Mesendoderm (in vitro differentiated cells): ENCODE measurements around the gene RFC1.

ENCODE experiments used
- DNase-seq: peaks from one replicate; pipeline ENCODE4 v3.0.0; 2013
- H2AK5ac ChIP-seq: 2 replicates; pipeline ENCODE4 v1.6.1; 2013; ENCODE audit warnings: low read length, inconsistent platforms
- H2BK120ac ChIP-seq: 2 replicates; pipeline ENCODE4 v1.6.1; 2013; ENCODE audit warnings: low read depth, mild to moderate bottlenecking, low read length, moderate library complexity, mixed read lengths
- H2BK15ac ChIP-seq: replicated peaks from 2 replicates; pipeline ENCODE4 v1.6.1; 2013; ENCODE audit warnings: low read depth, mild to moderate bottlenecking, moderate library complexity
- H2BK5ac ChIP-seq: 2 replicates; pipeline ENCODE4 v1.6.1; 2013; ENCODE audit warnings: low read length, inconsistent platforms
- H3K18ac ChIP-seq: 2 replicates; pipeline ENCODE4 v1.6.1; 2013; ENCODE audit warnings: mild to moderate bottlenecking, low read length, mixed read lengths
- H3K23ac ChIP-seq: one replicate; pipeline ENCODE4 v1.6.1; 2013; ENCODE audit warnings: low read length
- H3K27ac ChIP-seq: 2 replicates; pipeline ENCODE4 v1.5.1; 2013; ENCODE audit warnings: low read depth, mild to moderate bottlenecking, inconsistent platforms, low read length, moderate library complexity
- H3K27me3 ChIP-seq: 2 replicates; pipeline ENCODE4 v1.6.1; 2013; ENCODE audit warnings: low read length, control low read depth, mild to moderate bottlenecking, inconsistent platforms; ENCODE audit not compliant: insufficient read depth, poor library complexity
- H3K36me3 ChIP-seq: 2 replicates; pipeline ENCODE4 v1.6.1; 2013; ENCODE audit warnings: low read length, inconsistent platforms; ENCODE audit not compliant: control insufficient read depth, insufficient read depth
- H3K4ac ChIP-seq: one replicate; pipeline ENCODE4 v1.6.1; 2013; ENCODE audit warnings: low read depth, mild to moderate bottlenecking, low read length, moderate library complexity
- H3K4me1 ChIP-seq: 2 replicates; pipeline ENCODE4 v1.6.1; 2013; ENCODE audit warnings: low read depth, low read length, inconsistent platforms; ENCODE audit not compliant: control insufficient read depth
- H3K4me2 ChIP-seq: 2 replicates; pipeline ENCODE4 v1.6.1; 2013; ENCODE audit warnings: low read length
- H3K4me3 ChIP-seq: 2 replicates; pipeline ENCODE4 v1.5.1; 2013; ENCODE audit warnings: mild to moderate bottlenecking, low read length
- H3K56ac ChIP-seq: one replicate; pipeline ENCODE4 v1.6.1; 2013; ENCODE audit warnings: low read length
- H3K79me1 ChIP-seq: 2 replicates; pipeline ENCODE4 v1.6.1; 2013; ENCODE audit warnings: low read length, inconsistent platforms
- H3K79me2 ChIP-seq: 2 replicates; pipeline ENCODE4 v1.6.1; 2013; ENCODE audit warnings: mild to moderate bottlenecking, low read length; ENCODE audit not compliant: control insufficient read depth, insufficient read depth
- H3K9ac ChIP-seq: 2 replicates; pipeline ENCODE4 v1.6.1; 2013; ENCODE audit warnings: low read length, inconsistent platforms
- H4K5ac ChIP-seq: one replicate; pipeline ENCODE4 v1.6.1; 2013; ENCODE audit warnings: low read length
- H4K8ac ChIP-seq: one replicate; pipeline ENCODE4 v1.6.1; 2013; ENCODE audit warnings: low read depth, mild to moderate bottlenecking, control low read depth, low read length, moderate library complexity
- WGBS: extraction: QIAGEN DNeasy Blood & Tissue Kit; methylation state at CpG from one replicate; pipeline ENCODE4 v1.1.7; 2013; ENCODE audit warnings: low lambda C conversion rate, missing lambda C conversion rate; ENCODE audit not compliant: insufficient coverage; ENCODE audit errors: extremely low coverage; 5-methylcytosine and 5-hydroxymethylcytosine counted together

The RFC1 gene

DNA sequence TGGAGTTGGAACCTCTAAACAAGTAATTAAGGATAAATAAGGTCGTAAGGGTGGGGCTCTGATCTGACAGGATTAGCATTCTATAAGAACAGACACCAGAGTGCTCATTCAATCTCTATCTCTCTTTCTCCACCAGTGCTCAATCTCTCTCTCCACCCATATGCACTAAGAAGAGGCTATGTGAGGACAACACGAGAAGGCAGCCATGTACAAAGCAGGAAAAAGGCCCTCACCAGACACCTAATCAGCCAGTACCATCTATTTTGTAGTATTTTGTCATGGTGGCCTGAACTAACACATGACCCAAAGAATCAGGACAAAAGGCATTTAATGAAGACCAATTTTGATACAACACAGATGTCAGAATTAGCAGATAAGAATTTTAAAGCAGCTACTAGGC lies 16.8 kb downstream of the RFC1 start:
- Histone ChIP-seq H3K23ac (no peak overlapping the region), H2AK5ac (no peak overlapping the region), H3K4me2 (no peak overlapping the region), H2BK15ac (no peak overlapping the region), H4K8ac (no peak overlapping the region), H4K5ac (no peak overlapping the region), H3K4ac (no peak overlapping the region), H3K4me3 (no peak overlapping the region), H3K18ac (no peak overlapping the region), H2BK5ac (no peak overlapping the region), H2BK120ac (no peak overlapping the region), H3K36me3 (no peaks in the 10 kb centered on the region), H3K4me1 (no peaks in the 10 kb centered on the region), H3K79me2 (peaks cover 13% of the 10 kb centered on the region), H3K9ac (no peak overlapping the region), H3K27me3 (no peaks in the 10 kb centered on the region), H3K56ac (no peak overlapping the region), H3K27ac (no peak overlapping the region), H3K79me1 (peaks cover 7% of the 10 kb centered on the region)
- no peak for DNase-seq
- WGBS, result no CpG with 5 or more reads among the region's 2 CpGs

GRCh38 chr4:39348371-39349315 lies 17.5 kb downstream of the RFC1 start:
- Histone ChIP-seq H3K36me3 (no peaks in the 10 kb centered on the region), H4K8ac (no peak overlapping the region), H3K4me3 (no peak overlapping the region), H3K27me3 (no peaks in the 10 kb centered on the region), H3K56ac (no peak overlapping the region), H3K4ac (no peak overlapping the region), H3K4me1 (no peaks in the 10 kb centered on the region), H3K9ac (no peak overlapping the region), H2BK120ac (no peak overlapping the region), H2BK5ac (no peak overlapping the region), H2BK15ac (no peak overlapping the region), H4K5ac (no peak overlapping the region), H3K18ac (no peak overlapping the region), H3K27ac (no peak overlapping the region), H3K79me2 (peaks cover 8% of the 10 kb centered on the region), H3K23ac (no peak overlapping the region), H3K4me2 (no peak overlapping the region), H2AK5ac (no peak overlapping the region), H3K79me1 (peaks cover 5% of the 10 kb centered on the region)
- WGBS, result no CpG with 5 or more reads among the region's 4 CpGs
- DNase-seq, result no peak

DNA sequence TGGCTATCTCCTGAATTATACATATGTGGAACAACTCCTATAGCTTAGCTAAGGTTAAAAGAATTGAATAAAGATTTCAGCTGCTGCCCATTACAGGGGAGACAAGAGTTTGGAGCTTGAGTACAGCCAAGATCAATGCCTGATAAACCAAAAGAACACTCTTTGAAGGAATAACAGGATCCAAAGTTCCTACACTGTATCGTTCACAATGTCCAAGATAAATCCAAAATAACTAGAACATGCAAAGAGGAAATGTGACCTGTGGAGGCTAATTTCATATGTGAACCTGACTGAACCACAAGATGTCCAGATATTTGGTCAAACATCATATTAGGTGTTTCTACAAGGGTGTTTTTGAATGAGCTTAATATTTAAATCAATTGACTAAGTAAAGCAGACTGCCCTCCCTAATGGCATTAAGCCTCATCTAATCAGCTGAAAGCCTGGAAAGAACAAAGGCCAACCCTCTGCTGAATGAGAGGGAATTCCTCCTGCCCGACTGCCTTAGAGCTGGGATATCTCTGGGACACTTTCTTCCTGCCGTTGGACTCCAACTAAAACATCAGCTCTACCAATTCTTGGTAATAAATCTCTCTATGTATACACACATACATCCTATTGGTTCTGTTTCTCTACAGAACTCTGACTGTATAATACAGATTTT lies 19.2 kb downstream of the RFC1 start:
- H3K23ac ChIP-seq, result no peak overlapping the region
- no CpG with 5 or more reads among the region's 3 CpGs for WGBS
- no peak overlapping the region for H2BK5ac ChIP-seq
- peaks cover 7% of the 10 kb centered on the region for H3K79me2 ChIP-seq
- no peak overlapping the region for H2BK15ac ChIP-seq
- no peak overlapping the region for H4K8ac ChIP-seq
- H3K4me3 ChIP-seq, result no peak overlapping the region
- H3K27ac ChIP-seq, result no peak overlapping the region
- DNase-seq, result peak; percentile 32
- H3K56ac ChIP-seq, result no peak overlapping the region
- H3K4ac ChIP-seq, result no peak overlapping the region
- H3K36me3 ChIP-seq, result no peaks in the 10 kb centered on the region
- H2BK120ac ChIP-seq, result no peak overlapping the region
- no peak overlapping the region for H4K5ac ChIP-seq
- H3K4me1 ChIP-seq, result no peaks in the 10 kb centered on the region
- no peak overlapping the region for H3K9ac ChIP-seq
- no peak overlapping the region for H2AK5ac ChIP-seq
- peaks cover 8% of the 10 kb centered on the region for H3K79me1 ChIP-seq
- H3K18ac ChIP-seq, result no peak overlapping the region
- no peaks in the 10 kb centered on the region for H3K27me3 ChIP-seq
- no peak overlapping the region for H3K4me2 ChIP-seq

DNA sequence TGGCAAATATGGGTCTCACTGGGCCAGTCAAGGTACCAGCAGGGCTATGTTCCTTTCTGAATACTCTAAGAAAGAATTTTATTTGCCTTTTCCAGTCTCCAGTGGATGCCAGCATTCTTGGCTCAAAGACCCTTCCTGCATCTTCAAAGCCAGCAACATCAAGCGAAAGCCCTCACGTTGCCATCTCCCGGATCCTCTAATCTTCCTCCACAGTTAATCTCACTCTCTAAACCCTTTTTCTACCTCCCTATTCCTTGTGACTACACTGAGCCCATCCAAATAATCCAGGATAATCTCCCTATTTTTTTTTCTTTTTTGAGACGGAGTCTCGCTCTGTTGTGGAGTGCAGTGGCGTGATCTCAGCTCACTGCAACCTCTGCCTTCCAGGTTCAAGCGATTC lies 23.4 kb downstream of the RFC1 start:
- Histone ChIP-seq H3K36me3 (no peaks in the 10 kb centered on the region), H3K4ac (no peak overlapping the region), H3K4me2 (no peak overlapping the region), H3K27ac (no peak overlapping the region), H3K56ac (no peak overlapping the region), H3K9ac (no peak overlapping the region), H2BK15ac (no peak overlapping the region), H2BK120ac (no peak overlapping the region), H2BK5ac (no peak overlapping the region), H3K4me3 (no peak overlapping the region), H3K79me2 (peaks cover 5% of the 10 kb centered on the region), H3K79me1 (peaks cover 6% of the 10 kb centered on the region), H4K8ac (no peak overlapping the region), H3K27me3 (no peaks in the 10 kb centered on the region), H2AK5ac (no peak overlapping the region), H4K5ac (no peak overlapping the region), H3K23ac (no peak overlapping the region), H3K18ac (no peak overlapping the region), H3K4me1 (no peaks in the 10 kb centered on the region)
- no peak for DNase-seq
- WGBS, result no CpG with 5 or more reads among the region's 7 CpGs

- Histone ChIP-seq H2BK120ac (no peak overlapping the region), H3K4me1 (no peaks in the 10 kb centered on the region), H3K27ac (no peak overlapping the region), H2BK5ac (no peak overlapping the region), H3K4ac (no peak overlapping the region), H3K4me2 (no peak overlapping the region), H3K18ac (no peak overlapping the region), H4K8ac (no peak overlapping the region), H3K27me3 (no peaks in the 10 kb centered on the region), H3K79me2 (no peaks in the 10 kb centered on the region), H3K79me1 (peaks cover 3% of the 10 kb centered on the region), H3K4me3 (no peak overlapping the region), H2BK15ac (no peak overlapping the region), H3K23ac (no peak overlapping the region), H4K5ac (no peak overlapping the region), H2AK5ac (no peak overlapping the region), H3K9ac (no peak overlapping the region), H3K36me3 (no peaks in the 10 kb centered on the region), H3K56ac (no peak overlapping the region)
- no CpG with 5 or more reads among the region's 8 CpGs for WGBS
- no peak for DNase-seq
These were observed 25.0 kb downstream of the RFC1 start for GRCh38 chr4:39341075-39341725.
